ENCODE measurements around the gene ODAD4.

ODAD4 gene

GRCh38 chr17:41948762-41949460 is 18.5 kb downstream of the ODAD4 start:
- TF ChIP-seq CTCF (IDR thresholded peaks at IDR 0.05; ENCODE audit: extremely low read depth, insufficient read depth, missing control alignments): no peak
- DNase-seq (ENCODE audit: low spot score): no peak
- in situ Hi-C loops (cut with MboI; ENCODE audit: low pct_unique_long_range_greater_than_20kb, low sequenced_read_pairs, unreplicated experiment): no loop called here

- no peak for DNase-seq (ENCODE audit: low spot score)
- in situ Hi-C loops (cut with MboI; ENCODE audit: low pct_unique_long_range_greater_than_20kb, low sequenced_read_pairs, unreplicated experiment): no loop called here
- TF ChIP-seq CTCF (IDR thresholded peaks at IDR 0.05; ENCODE audit: extremely low read depth, insufficient read depth, missing control alignments): no peak
Measured at GRCh38 chr17:41956522-41956921, 26.1 kb downstream of the ODAD4 start.

GRCh38 chr17:41957031-41957868 is 26.8 kb downstream of the ODAD4 start:
- in situ Hi-C loops (cut with MboI; ENCODE audit: low pct_unique_long_range_greater_than_20kb, low sequenced_read_pairs, unreplicated experiment): no loop called here
- DNase-seq (ENCODE audit: low spot score): no peak
- no peak for TF ChIP-seq CTCF (IDR thresholded peaks at IDR 0.05; ENCODE audit: extremely low read depth, insufficient read depth, missing control alignments)

- no peak for TF ChIP-seq CTCF (IDR thresholded peaks at IDR 0.05; ENCODE audit: extremely low read depth, insufficient read depth, missing control alignments)
- in situ Hi-C loops (cut with MboI; ENCODE audit: low pct_unique_long_range_greater_than_20kb, low sequenced_read_pairs, unreplicated experiment): no loop called here
- no peak for DNase-seq (ENCODE audit: low spot score)
Measured at GRCh38 chr17:41957869-41958439, 27.5 kb downstream of the ODAD4 start.

GRCh38 chr17:41959030-41959335 is 28.6 kb downstream of the ODAD4 start:
- DNase-seq (ENCODE audit: low spot score): no peak
- in situ Hi-C loops (cut with MboI; ENCODE audit: low pct_unique_long_range_greater_than_20kb, low sequenced_read_pairs, unreplicated experiment): no loop called here
- TF ChIP-seq CTCF (IDR thresholded peaks at IDR 0.05; ENCODE audit: extremely low read depth, insufficient read depth, missing control alignments): no peak

- in situ Hi-C loops (cut with MboI; ENCODE audit: low pct_unique_long_range_greater_than_20kb, low sequenced_read_pairs, unreplicated experiment): loop anchor here (10.0 kb wide), 1 partner anchor 145 kb away; no protein-coding TSS in a partner anchor
- TF ChIP-seq CTCF (IDR thresholded peaks at IDR 0.05; ENCODE audit: extremely low read depth, insufficient read depth, missing control alignments): peak; percentile 28
- no peak for DNase-seq (ENCODE audit: low spot score)
Measured at GRCh38 chr17:41959336-41960095, 29.1 kb downstream of the ODAD4 start.

All from GM13977 (cell line).